Bronchial epithelial cell (primary cell): ENCODE measurements around the gene NUCB2. TPM values are rescaled to one million over a fixed set of nuclear protein-coding genes. Genes with fewer than 3 reads are reported as not detected.

Experiments
- DNase-seq: peaks from one replicate; pipeline ENCODE4 v3.0.0-alpha.2; 2010; ENCODE audit warnings: low read depth
- FAIRE-seq: peaks from 2 replicates; lab custom pipeline; 2011; peaks lifted over from hg19 to GRCh38; lab: Jason Lieb, UNC
- H3K27me3 ChIP-seq: 2 replicates; pipeline ENCODE4 v1.5.1; 2011; ENCODE audit warnings: low read length; ENCODE audit not compliant: control insufficient read depth, insufficient read depth
- H3K36me3 ChIP-seq: 2 replicates; pipeline ENCODE4 v1.5.1; 2011; ENCODE audit warnings: low read length; ENCODE audit not compliant: control insufficient read depth, insufficient read depth
- H3K4me3 ChIP-seq: 2 replicates; pipeline ENCODE4 v1.5.1; 2011; ENCODE audit warnings: mild to moderate bottlenecking, low read depth, low read length, control low read depth
- total RNA-seq: library from RNA; depleted of rRNA; stranded (reverse); fragments of >200 nt; gene quantifications from 2 replicates; pipeline ENCODE4 v1.2.1, GENCODE V29; 2014
- TF ChIP-seq, protein P1 (sequence below): IDR thresholded peaks from 2 replicates; pipeline ENCODE4 v1.5.1; 2011; ENCODE audit warnings: mild to moderate bottlenecking, moderate library complexity, low read length, control low read depth, inconsistent platforms; ENCODE audit not compliant: insufficient read depth, severe bottlenecking

Gene NUCB2
- total RNA-seq, 1 donor from 2014 or later, result 47.7 TPM

- H3K36me3 ChIP-seq, result no peaks in the 10 kb centered on the region
- no peaks in the 10 kb centered on the region for H3K27me3 ChIP-seq
- DNase-seq, result no peak
- TF ChIP-seq, protein P1, sequence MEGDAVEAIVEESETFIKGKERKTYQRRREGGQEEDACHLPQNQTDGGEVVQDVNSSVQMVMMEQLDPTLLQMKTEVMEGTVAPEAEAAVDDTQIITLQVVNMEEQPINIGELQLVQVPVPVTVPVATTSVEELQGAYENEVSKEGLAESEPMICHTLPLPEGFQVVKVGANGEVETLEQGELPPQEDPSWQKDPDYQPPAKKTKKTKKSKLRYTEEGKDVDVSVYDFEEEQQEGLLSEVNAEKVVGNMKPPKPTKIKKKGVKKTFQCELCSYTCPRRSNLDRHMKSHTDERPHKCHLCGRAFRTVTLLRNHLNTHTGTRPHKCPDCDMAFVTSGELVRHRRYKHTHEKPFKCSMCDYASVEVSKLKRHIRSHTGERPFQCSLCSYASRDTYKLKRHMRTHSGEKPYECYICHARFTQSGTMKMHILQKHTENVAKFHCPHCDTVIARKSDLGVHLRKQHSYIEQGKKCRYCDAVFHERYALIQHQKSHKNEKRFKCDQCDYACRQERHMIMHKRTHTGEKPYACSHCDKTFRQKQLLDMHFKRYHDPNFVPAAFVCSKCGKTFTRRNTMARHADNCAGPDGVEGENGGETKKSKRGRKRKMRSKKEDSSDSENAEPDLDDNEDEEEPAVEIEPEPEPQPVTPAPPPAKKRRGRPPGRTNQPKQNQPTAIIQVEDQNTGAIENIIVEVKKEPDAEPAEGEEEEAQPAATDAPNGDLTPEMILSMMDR, result no peak
- no peak for FAIRE-seq
- no peak overlapping the region for H3K4me3 ChIP-seq
These were observed 99.0 kb downstream of the NUCB2 start for GRCh38 chr11:17375547-17375946.

- H3K4me3 ChIP-seq, result no peak overlapping the region
- H3K27me3 ChIP-seq, result no peaks in the 10 kb centered on the region
- TF ChIP-seq, protein P1, result no peak
- no peaks in the 10 kb centered on the region for H3K36me3 ChIP-seq
- peak; percentile 45 for DNase-seq
- FAIRE-seq, result no peak
These were observed 100.0 kb downstream of the NUCB2 start for GRCh38 chr11:17376493-17376892.

DNA sequence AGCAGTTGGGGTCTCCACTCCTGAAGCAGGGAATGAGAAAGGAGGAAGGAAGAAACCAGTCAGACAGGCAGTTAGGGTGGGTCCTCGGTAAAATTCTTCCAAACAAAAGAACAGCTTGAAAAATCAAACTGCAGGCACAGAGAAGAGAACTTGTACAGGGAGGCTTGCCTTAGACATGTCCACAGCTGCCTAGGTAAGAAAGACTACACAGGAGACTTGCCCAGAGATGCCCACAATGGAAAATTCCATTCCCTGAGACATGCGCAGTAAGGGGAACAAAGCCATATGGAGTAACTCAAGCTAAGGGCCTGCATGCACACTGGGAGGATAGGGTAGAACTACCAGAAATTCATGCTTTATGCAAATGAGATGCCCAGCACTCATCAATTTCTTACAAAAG, 102.1 kb downstream of the NUCB2 start:
- FAIRE-seq (peak; percentile 13), DNase-seq (peak; percentile 89)
- TF ChIP-seq, protein P1, result no peak
- Histone ChIP-seq H3K27me3 (no peaks in the 10 kb centered on the region), H3K4me3 (no peak overlapping the region), H3K36me3 (no peaks in the 10 kb centered on the region)

GRCh38 chr11:17379383-17380180, 103.0 kb downstream of the NUCB2 start:
- Histone ChIP-seq H3K36me3 (no peaks in the 10 kb centered on the region), H3K4me3 (no peak overlapping the region), H3K27me3 (no peaks in the 10 kb centered on the region)
- DNase-seq (peak; percentile 87), FAIRE-seq (no peak)
- TF ChIP-seq, protein P1, result no peak

DNA sequence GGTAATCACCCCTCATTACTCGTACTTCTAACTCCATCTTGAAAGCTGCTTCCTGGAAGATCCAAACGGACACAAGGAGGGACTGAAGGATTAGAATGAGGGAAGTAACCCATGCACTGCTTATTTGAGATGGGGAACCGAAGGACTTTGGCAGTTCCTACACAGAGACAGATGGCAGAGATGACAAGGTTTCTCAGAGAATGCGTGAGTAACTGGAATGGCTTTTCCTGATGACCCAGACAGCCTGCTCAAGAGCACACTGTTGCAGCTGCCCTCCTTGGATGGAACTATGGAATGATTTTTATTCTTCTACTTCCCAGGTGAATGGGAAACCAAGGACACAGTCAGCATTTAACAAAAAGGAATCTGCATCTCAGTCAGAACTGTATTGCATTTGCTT, 104.6 kb downstream of the NUCB2 start:
- no peak for DNase-seq
- TF ChIP-seq, protein P1, result no peak
- Histone ChIP-seq H3K27me3 (no peaks in the 10 kb centered on the region), H3K36me3 (no peaks in the 10 kb centered on the region), H3K4me3 (no peak overlapping the region)
- no peak for FAIRE-seq

Other genes with a start within 250 kb of the NUCB2 start
- gene RPS13, start 199.1 kb upstream of the NUCB2 start, total RNA-seq, result 1,001 and 1,111 TPM in 2 replicates
- gene PIK3C2A, start 68.8 kb upstream of the NUCB2 start, total RNA-seq, result 35.0 and 40.3 TPM in 2 replicates
- gene NCR3LG1, start 75.1 kb downstream of the NUCB2 start, total RNA-seq, result 1.3 and 2.6 TPM in 2 replicates
- gene KCNJ11, start 111.9 kb downstream of the NUCB2 start, total RNA-seq, result 0.77 and 0.79 TPM in 2 replicates
- not detected in 2 replicates for gene ABCC8, start 200.1 kb downstream of the NUCB2 start, total RNA-seq